Astrocyte of the spinal cord (primary cell): Measurements from ENCODE around the gene RGMB.
A peak's percentile ranks its signal among the peaks of the same experiment; 100 is the strongest.
"Not testable (repeated sequence)": the region's sequence is repeated elsewhere in the genome, so short reads cannot be mapped to it uniquely, and the experiment has no call there.

Experiments
- DNase-seq: peaks from one replicate; pipeline ENCODE4 v3.0.0; 2011; ENCODE audit warnings: low read depth, low spot score
- H3K4me3 ChIP-seq: 2 replicates; pipeline ENCODE4 v1.5.1; 2011; ENCODE audit warnings: low read depth, mild to moderate bottlenecking, low read length, moderate library complexity
- CTCF ChIP-seq: IDR thresholded peaks from 2 replicates; pipeline ENCODE4 v1.5.1; 2012; ENCODE audit warnings: low read depth, mild to moderate bottlenecking, low read length, inconsistent platforms
- in situ Hi-C: cut with HindIII; loops from 2 replicates; pipeline ENCODE4 v1.10.0; 2017; ENCODE audit warnings: low sequenced_read_pairs

RGMB gene

GRCh38 chr5:98773464-98774191, at the start of gene RGMB:
TSS of gene RGMB (plus strand) at chr5:98773663. CDS start at chr5:98774071, 408 bp downstream.
- DNase-seq = peak; percentile 100
- peak within 1 kb of the TSS; percentile 83 for H3K4me3 ChIP-seq
- TF ChIP-seq CTCF = no peak
- in situ Hi-C loops = no loop called here

- no peak overlapping the region for H3K4me3 ChIP-seq
- DNase-seq = no peak
- no peak for TF ChIP-seq CTCF
- in situ Hi-C loops = no loop called here
These were observed 47.2 kb upstream of the RGMB start for GRCh38 chr5:98726258-98726657.

- in situ Hi-C loops = no loop called here
- DNase-seq = no peak
These were observed 45.8 kb upstream of the RGMB start for GRCh38 chr5:98727686-98728085.

GRCh38 chr5:98734646-98735045, 38.8 kb upstream of the RGMB start:
- peak; percentile 7 for TF ChIP-seq CTCF
- no peak overlapping the region for H3K4me3 ChIP-seq
- in situ Hi-C loops = no loop called here
- no peak for DNase-seq

More at GRCh38 chr5:98727686-98728085, 45.8 kb upstream of the RGMB start:
- no peak for TF ChIP-seq CTCF
- no peak overlapping the region for H3K4me3 ChIP-seq

- in situ Hi-C loops = no loop called here
- TF ChIP-seq CTCF = no peak
- DNase-seq = peak; percentile 13
- no peak overlapping the region for H3K4me3 ChIP-seq
These were observed 37.5 kb upstream of the RGMB start for GRCh38 chr5:98735806-98736507.

GRCh38 chr5:98736753-98737152, 36.7 kb upstream of the RGMB start:
- in situ Hi-C loops = no loop called here

GRCh38 chr5:98737441-98737840, 36.0 kb upstream of the RGMB start:
- in situ Hi-C loops, DNase-seq, H3K4me3 ChIP-seq: not testable (repeated sequence)

More at GRCh38 chr5:98736753-98737152, 36.7 kb upstream of the RGMB start:
- no peak for DNase-seq
- no peak for TF ChIP-seq CTCF
- H3K4me3 ChIP-seq = no peak overlapping the region

- H3K4me3 ChIP-seq, in situ Hi-C loops, DNase-seq: not testable (repeated sequence)
These were observed 34.8 kb upstream of the RGMB start for GRCh38 chr5:98738481-98739149.
